Heart right ventricle (tissue), 16 donors: ENCODE results near the gene TPSD1. TPM values are rescaled to one million over a fixed set of nuclear protein-coding genes. Genes with fewer than 3 reads are reported as not detected.

Experiments
- ATAC-seq, 8 donors: fragments of 200-7000 bp; cut with Tn5 transposase; one replicate each; pipeline ENCODE4 v1.9.1; 2020; ENCODE audit warnings: mild to moderate bottlenecking in 8 of 8, moderate library complexity in 8 of 8, moderate number of reproducible peaks in 1 of 8
- DNase-seq, 2 donors: peaks; one replicate each; pipeline ENCODE4 v3.0.0-alpha.2; 2020
- H3K27ac ChIP-seq, 10 donors: fragments of 200-600 bp; sonication (generic) in 2 of 10; one replicate each; pipeline versions ENCODE4 v1.5.0 to v1.8.0; 2020 to 2022; ENCODE audit warnings: mild to moderate bottlenecking in 3 of 10
- H3K27me3 ChIP-seq, 7 donors: fragments of 200-600 bp; one replicate each; pipeline ENCODE4 v1.8.0; 2021 to 2022; ENCODE audit warnings: mild to moderate bottlenecking in 2 of 7
- H3K36me3 ChIP-seq, 9 donors: fragments of 200-600 bp; sonication (generic) in 1 of 9; one replicate each; pipeline versions ENCODE4 v1.5.0 to v1.8.0; 2020 to 2022; ENCODE audit warnings: mild to moderate bottlenecking in 2 of 9
- H3K4me1 ChIP-seq, 9 donors: fragments of 200-600 bp; sonication (generic) in 1 of 9; one replicate each; pipeline versions ENCODE4 v1.5.0 to v1.8.0; 2020 to 2022; ENCODE audit warnings: mild to moderate bottlenecking in 4 of 9
- H3K4me3 ChIP-seq, 10 donors: fragments of 200-600 bp; sonication (generic) in 2 of 10; one replicate each; pipeline versions ENCODE4 v1.5.0 to v1.8.0; 2020 to 2022; ENCODE audit warnings: mild to moderate bottlenecking in 7 of 10, moderate library complexity in 2 of 10
- H3K9me3 ChIP-seq, 11 donors: fragments of 200-600 bp in 10 of 11; sonication (generic) in 2 of 11; one replicate each; pipeline versions ENCODE4 v1.5.0 to v1.8.0; 2013 to 2022; ENCODE audit warnings: mild to moderate bottlenecking in 2 of 11, control low read depth in 1 of 11, moderate library complexity in 1 of 11
- WGBS, 2 donors: extraction: QIAGEN DNeasy Blood & Tissue Kit; methylation state at CpG; one replicate each; pipeline ENCODE4 v1.1.7; 2013; ENCODE audit warnings: inconsistent platforms in 1 of 2; 5-methylcytosine and 5-hydroxymethylcytosine counted together
- intact Hi-C, 10 donors: fragments of 100-400 bp; cut with DNase I; formaldehyde crosslinking; loops; one replicate each; pipeline versions ENCODE4 v1.11.1 to v1.14.2; 2022
- polyA plus RNA-seq, 2 donors: library from polyadenylated mRNA; stranded (reverse); fragments of 200-250 nt; gene quantifications; one replicate each; pipeline ENCODE4 v1.2.3, GENCODE V29; 2013
- total RNA-seq, 10 donors: library from RNA; stranded (reverse); fragmentation: NEBNext Ultra II Directional in 3 of 10; extraction: Animal tissue kit (Norgen Biotek cat#: 25700) in 3 of 10; gene quantifications; one replicate each; pipeline versions ENCODE4 v1.2.1 to v1.2.4, GENCODE V29; 2021 to 2023
- TF ChIP-seq, protein P1 (sequence below), 9 donors: fragments of 200-600 bp; sonication (generic) in 2 of 9; IDR thresholded peaks; one replicate each; pipeline versions ENCODE4 v1.5.0 to v1.8.0; 2021 to 2022; ENCODE audit warnings: antibody characterized with exemption in 9 of 9, mild to moderate bottlenecking in 5 of 9, moderate library complexity in 1 of 9
- donor health status: Arrhythmogenic right ventricular cardiomyopathy.
- donor health status: ischemic (EF 13 %, LVEDD 7.1; RV severe dilation, severe dysfunction).
- donor health status: healthy with polysubstance abuse.
- donor health status: DM: no; HTN: yes; CAD: no.
- donor health status: DM: no; HTN: no; CAD: no.
- donor health status: ischemic (EF 25% LVEDD 6.9; RV normal size, moderate dysfunction).
- donor health status: ischemic (EF 25% LVEDD 5.7; RV mildly dilated, moderate dysfunction).
- donor health status: healthy.
- donor health status: DM: yes; HTN: yes; CAD: no.
- donor health status: Ischemic cardiomyopathy.
- donor health status: ischemic (EF 35%, LVEDD 5.7; RV mildly dilated, moderate dysfunction).
- donor health status: nonischemic (EF 11% LVEDD 7.7; RV severe dilation, severe dysfunction).
- donor health status: DM: yes; HTN: yes; CAD: no.
- donor health status: PGD.
- donor health status: ischemic (EF 29% LVEDD 5.4; RV normal size, mild dysfunction).
- donor health status: nonischemic (EF 23%, LVEDD 6.1; RV moderate dilation, normal function).

TPSD1 gene
- total and polyA plus RNA-seq, 12 donors: 0.12 to 0.51 (median 0.33) TPM; not detected in 7

DNA sequence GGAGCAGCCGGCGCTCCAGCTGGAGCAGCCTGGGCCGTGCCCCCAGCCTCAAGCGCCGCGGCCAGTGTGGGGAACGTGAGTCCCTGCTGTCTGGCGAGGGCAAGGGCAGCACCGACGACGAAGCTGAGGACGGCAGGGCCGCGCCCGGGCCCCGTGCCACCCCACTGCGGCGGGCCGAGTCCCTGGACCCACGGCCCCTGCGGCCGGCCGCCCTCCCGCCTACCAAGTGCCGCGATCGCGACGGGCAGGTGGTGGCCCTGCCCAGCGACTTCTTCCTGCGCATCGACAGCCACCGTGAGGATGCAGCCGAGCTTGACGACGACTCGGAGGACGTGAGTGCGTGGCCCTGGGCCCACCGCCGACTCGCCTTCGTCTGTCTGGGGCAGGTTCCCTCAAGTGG, 46.8 kb upstream of the TPSD1 start:
- H3K27me3 ChIP-seq: peaks cover 0 to 6% (median 0%) of the 10 kb centered on the region in 7 donors
- no peaks in the 10 kb centered on the region for H3K36me3 ChIP-seq
- no peak overlapping the region for H3K4me3 ChIP-seq
- no peaks in the 10 kb centered on the region for H3K9me3 ChIP-seq
- 93% methylated on average over 30 to 43 of the region's 43 CpGs for WGBS, 2 donors
- TF ChIP-seq, protein P1, sequence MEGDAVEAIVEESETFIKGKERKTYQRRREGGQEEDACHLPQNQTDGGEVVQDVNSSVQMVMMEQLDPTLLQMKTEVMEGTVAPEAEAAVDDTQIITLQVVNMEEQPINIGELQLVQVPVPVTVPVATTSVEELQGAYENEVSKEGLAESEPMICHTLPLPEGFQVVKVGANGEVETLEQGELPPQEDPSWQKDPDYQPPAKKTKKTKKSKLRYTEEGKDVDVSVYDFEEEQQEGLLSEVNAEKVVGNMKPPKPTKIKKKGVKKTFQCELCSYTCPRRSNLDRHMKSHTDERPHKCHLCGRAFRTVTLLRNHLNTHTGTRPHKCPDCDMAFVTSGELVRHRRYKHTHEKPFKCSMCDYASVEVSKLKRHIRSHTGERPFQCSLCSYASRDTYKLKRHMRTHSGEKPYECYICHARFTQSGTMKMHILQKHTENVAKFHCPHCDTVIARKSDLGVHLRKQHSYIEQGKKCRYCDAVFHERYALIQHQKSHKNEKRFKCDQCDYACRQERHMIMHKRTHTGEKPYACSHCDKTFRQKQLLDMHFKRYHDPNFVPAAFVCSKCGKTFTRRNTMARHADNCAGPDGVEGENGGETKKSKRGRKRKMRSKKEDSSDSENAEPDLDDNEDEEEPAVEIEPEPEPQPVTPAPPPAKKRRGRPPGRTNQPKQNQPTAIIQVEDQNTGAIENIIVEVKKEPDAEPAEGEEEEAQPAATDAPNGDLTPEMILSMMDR (IDR thresholded peaks at IDR 0.05): no peak
- DNase-seq (no peak), ATAC-seq (no peak)
- no peak overlapping the region for H3K27ac ChIP-seq
- H3K4me1 ChIP-seq: no peaks in the 10 kb centered on the region
- intact Hi-C loops: loop anchor here in 1 of 10 donors (10.0 kb wide), 1 partner anchor 404 kb away; the partner anchor contains the start of gene GNG13

DNA sequence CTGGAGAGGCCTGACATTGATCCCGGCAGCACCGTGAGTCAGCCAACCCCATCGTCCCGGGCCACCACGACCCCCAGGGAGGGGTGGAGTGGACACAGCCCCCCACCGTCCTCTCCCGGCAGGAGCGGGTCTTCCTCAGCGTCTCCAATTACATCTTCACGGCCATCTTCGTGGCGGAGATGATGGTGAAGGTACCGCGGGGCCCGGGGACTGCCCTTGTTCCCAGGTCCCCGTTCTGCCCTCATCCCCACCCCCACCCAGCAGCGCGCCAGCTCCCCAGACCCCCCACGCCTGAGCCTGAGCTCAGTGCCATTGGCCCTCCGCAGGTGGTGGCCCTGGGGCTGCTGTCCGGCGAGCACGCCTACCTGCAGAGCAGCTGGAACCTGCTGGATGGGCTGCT, 45.4 kb upstream of the TPSD1 start:
- H3K27ac ChIP-seq: no peak overlapping the region
- H3K9me3 ChIP-seq: no peaks in the 10 kb centered on the region
- no peak overlapping the region for H3K4me3 ChIP-seq
- DNase-seq (no peak), ATAC-seq (no peak)
- TF ChIP-seq, protein P1 (IDR thresholded peaks at IDR 0.05): no peak
- intact Hi-C loops: no loop called here
- WGBS, 2 donors: 87 to 92% methylated on average over 22 to 23 of the region's 23 CpGs
- peaks cover 0 to 6% (median 0%) of the 10 kb centered on the region in 7 donors for H3K27me3 ChIP-seq
- H3K36me3 ChIP-seq: no peaks in the 10 kb centered on the region
- H3K4me1 ChIP-seq: no peaks in the 10 kb centered on the region

DNA sequence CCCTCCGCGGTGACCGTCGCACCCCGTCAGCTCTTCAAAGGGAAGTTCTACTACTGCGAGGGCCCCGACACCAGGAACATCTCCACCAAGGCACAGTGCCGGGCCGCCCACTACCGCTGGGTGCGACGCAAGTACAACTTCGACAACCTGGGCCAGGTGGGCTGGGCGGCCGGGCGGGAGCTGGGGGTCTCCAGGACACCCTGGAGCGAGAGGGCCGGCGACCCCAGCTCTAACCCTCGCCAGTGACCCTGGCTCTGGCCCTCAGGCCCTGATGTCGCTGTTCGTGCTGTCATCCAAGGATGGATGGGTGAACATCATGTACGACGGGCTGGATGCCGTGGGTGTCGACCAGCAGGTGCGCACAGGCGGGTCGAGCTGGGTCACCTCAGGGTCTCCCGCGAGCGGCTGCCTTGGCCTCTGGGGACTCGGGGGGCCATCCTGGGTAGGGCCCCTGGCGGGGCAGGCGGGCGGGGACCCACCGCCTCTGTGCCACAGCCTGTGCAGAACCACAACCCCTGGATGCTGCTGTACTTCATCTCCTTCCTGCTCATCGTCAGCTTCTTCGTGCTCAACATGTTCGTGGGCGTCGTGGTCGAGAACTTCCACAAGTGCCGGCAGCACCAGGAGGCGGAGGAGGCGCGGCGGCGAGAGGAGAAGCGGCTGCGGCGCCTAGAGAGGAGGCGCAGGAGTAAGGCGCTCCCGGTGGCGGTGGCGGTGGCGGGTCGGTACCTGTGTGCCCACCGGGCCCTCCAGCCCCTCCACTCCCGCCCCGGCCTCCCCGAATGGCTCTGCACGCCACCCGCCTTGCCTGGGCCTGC, 44.2 kb upstream of the TPSD1 start:
- 93% methylated on average over 65 of the region's 65 CpGs for WGBS, 2 donors

DNA sequence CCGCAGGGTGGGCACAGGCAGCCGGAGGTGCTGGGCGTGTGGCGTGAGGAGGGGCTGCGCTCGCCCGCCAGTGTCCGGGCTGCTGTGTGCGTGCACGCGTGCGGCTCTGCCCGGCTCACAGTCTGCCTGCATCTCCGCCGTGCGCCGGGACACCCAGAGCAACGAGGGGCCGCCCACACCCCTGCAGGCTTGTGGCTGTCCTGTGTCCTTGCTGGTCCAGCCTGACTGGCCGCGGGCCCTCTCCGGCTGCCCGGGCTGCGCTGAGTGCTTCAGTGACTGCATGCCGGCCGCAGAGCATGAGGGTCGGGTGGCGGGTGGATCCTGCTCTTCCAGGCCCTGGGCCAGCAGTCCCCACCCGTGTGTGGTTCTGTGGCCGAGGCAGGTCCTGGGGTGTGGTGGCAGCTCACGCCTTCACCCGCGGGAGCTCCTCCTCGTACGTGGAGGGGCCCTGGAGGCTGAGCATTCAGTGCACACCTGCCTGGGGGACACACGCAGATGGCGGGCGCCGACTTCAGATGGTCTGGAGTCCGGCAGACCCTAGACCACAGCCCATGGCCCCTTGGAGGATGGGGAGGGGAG, 43.2 kb upstream of the TPSD1 start:
- no peaks in the 10 kb centered on the region for H3K36me3 ChIP-seq
- no peak for DNase-seq
- H3K27ac ChIP-seq: no peak overlapping the region
- no peak for ATAC-seq
- no peaks in the 10 kb centered on the region for H3K4me1 ChIP-seq
- no peaks in the 10 kb centered on the region for H3K9me3 ChIP-seq
- intact Hi-C loops: no loop called here
- H3K27me3 ChIP-seq: peaks cover 0 to 3% (median 0%) of the 10 kb centered on the region in 7 donors
- H3K4me3 ChIP-seq: no peak overlapping the region
- TF ChIP-seq, protein P1 (IDR thresholded peaks at IDR 0.05): no peak
- 91 to 94% methylated on average over 36 to 40 of the region's 40 CpGs for WGBS, 2 donors

More for the DNA sequence above, 44.2 kb upstream of the TPSD1 start:
- H3K9me3 ChIP-seq: no peaks in the 10 kb centered on the region
- no peak overlapping the region for H3K27ac ChIP-seq
- no peak overlapping the region for H3K4me3 ChIP-seq
- H3K4me1 ChIP-seq: no peaks in the 10 kb centered on the region
- ATAC-seq (no peak), DNase-seq (no peak)
- TF ChIP-seq, protein P1 (IDR thresholded peaks at IDR 0.05): no peak
- H3K27me3 ChIP-seq: peaks cover 0 to 6% (median 0%) of the 10 kb centered on the region in 7 donors
- H3K36me3 ChIP-seq: no peaks in the 10 kb centered on the region
- intact Hi-C loops: no loop called here
